PC-3 (cell line): ENCODE data around the gene ARHGEF2. TPM values are rescaled to one million over a fixed set of nuclear protein-coding genes. Genes with fewer than 3 reads are reported as not detected.

Source experiments
- ATAC-seq: fragments of 200-7000 bp; cut with Tn5 transposase; 2 replicates; pipeline ENCODE4 v1.9.1; 2020; ENCODE audit warnings: mild to moderate bottlenecking, moderate library complexity
- BruUV-seq: library from RNA; stranded (reverse); fragments of 400-500 nt; replicated peaks from 2 replicates; lab custom pipeline; 2021; lab: Mats Ljungman, UMichigan
- CTCF ChIA-PET: fragments of 300-600 bp; sonication (Branson Sonifier 250); formaldehyde crosslinking; loops from one replicate; lab custom pipeline; 2022; ENCODE audit warnings: antibody characterized with exemption; lab: Charles Lee
- POLR2A ChIA-PET: fragments of 300-600 bp; sonication (Branson Sonifier 250); formaldehyde crosslinking; loops from one replicate; lab custom pipeline; 2022; ENCODE audit warnings: antibody characterized with exemption; ENCODE audit not compliant: unreplicated experiment; lab: Charles Lee
- DNase-seq: peaks from one replicate; pipeline ENCODE4 v3.0.0-alpha.2; 2015
- H2AFZ ChIP-seq: fragments of 300-600 bp; sonication (generic); 2 replicates; pipeline ENCODE4 v1.6.0; 2016; ENCODE audit warnings: antibody characterized with exemption, low read length
- H3F3A ChIP-seq: fragments of 300-600 bp; sonication (generic); one replicate; pipeline ENCODE4 v1.6.0; 2017; ENCODE audit warnings: antibody characterized with exemption, low read length, control low read depth, mild to moderate bottlenecking; ENCODE audit not compliant: unreplicated experiment
- H3K27ac ChIP-seq: fragments of 300-600 bp; sonication (generic); 2 replicates; pipeline ENCODE4 v1.5.1; 2016; ENCODE audit warnings: mild to moderate bottlenecking, low read length
- H3K27me3 ChIP-seq: fragments of 300-600 bp; sonication (generic); 2 replicates; pipeline ENCODE4 v1.6.1; 2016; ENCODE audit warnings: low read length, mixed read lengths
- H3K36me3 ChIP-seq: fragments of 300-600 bp; sonication (generic); 2 replicates; pipeline ENCODE4 v1.6.1; 2016; ENCODE audit warnings: low read depth, mixed run types, low read length, mixed read lengths
- H3K4me1 ChIP-seq: fragments of 300-600 bp; sonication (generic); 2 replicates; pipeline ENCODE4 v1.5.1; 2016; ENCODE audit warnings: low read length; ENCODE audit not compliant: insufficient read depth
- H3K4me2 ChIP-seq: fragments of 300-600 bp; sonication (generic); 2 replicates; pipeline ENCODE4 v1.6.0; 2016; ENCODE audit warnings: low read length
- H3K4me3 ChIP-seq: fragments of 300-600 bp; sonication (generic); 2 replicates; pipeline ENCODE4 v1.5.1; 2016; ENCODE audit warnings: mild to moderate bottlenecking, low read length, mixed read lengths
- H3K79me2 ChIP-seq: fragments of 300-600 bp; sonication (generic); 2 replicates; pipeline ENCODE4 v1.6.1; 2017; ENCODE audit warnings: low read length, mixed read lengths
- H3K9ac ChIP-seq: fragments of 300-600 bp; sonication (generic); 2 replicates; pipeline ENCODE4 v1.6.0; 2016; ENCODE audit warnings: mild to moderate bottlenecking, low read length
- H3K9me2 ChIP-seq: fragments of 300-600 bp; sonication (generic); replicated peaks from 2 replicates; pipeline ENCODE4 v1.6.1; 2016; ENCODE audit warnings: mixed run types, low read length, mixed read lengths
- H3K9me3 ChIP-seq: fragments of 300-600 bp; sonication (generic); 2 replicates; pipeline ENCODE4 v1.6.1; 2016; ENCODE audit warnings: low read length, mixed read lengths
- H4K20me1 ChIP-seq: fragments of 300-600 bp; sonication (generic); 2 replicates; pipeline ENCODE4 v1.6.1; 2016; ENCODE audit warnings: low read length, mixed read lengths
- EZH2 ChIP-seq: fragments of 300-600 bp; sonication (generic); IDR thresholded peaks from one replicate; pipeline ENCODE4 v1.6.1; 2017; ENCODE audit warnings: antibody characterized with exemption, mild to moderate bottlenecking, low read length; ENCODE audit not compliant: unreplicated experiment
- EZH2phosphoT487 ChIP-seq: fragments of 300-600 bp; sonication (generic); IDR thresholded peaks from 2 replicates; pipeline ENCODE4 v1.6.1; 2018; ENCODE audit warnings: mild to moderate bottlenecking, antibody characterized with exemption, low read length, borderline replicate concordance
- intact Hi-C: fragments of 100-400 bp; cut with micrococcal nuclease; formaldehyde crosslinking; loops from 2 replicates; pipeline ENCODE4 v1.9.0; 2023
- total RNA-seq: library from RNA; depleted of rRNA; stranded (reverse); fragments of >200 nt; gene quantifications from 2 replicates; pipeline ENCODE4 v1.2.3, GENCODE V29; 2014
- TF ChIP-seq, protein P1 (sequence below): fragments of 300-600 bp; sonication (generic); conservative IDR thresholded peaks from 2 replicates; pipeline ENCODE4 v1.5.1; 2017; ENCODE audit warnings: antibody characterized with exemption, low read depth, mild to moderate bottlenecking, low read length

Gene ARHGEF2
- total RNA-seq, 1 experiment from 2014 or later = 65.9 TPM

GRCh38 chr1:155938220-155938627 is 40.1 kb downstream of the ARHGEF2 start:
- Histone ChIP-seq H3K9me2 (no peaks in the 10 kb centered on the region), H3K27me3 (no peaks in the 10 kb centered on the region), H2AFZ (no peak overlapping the region), H3K36me3 (peaks cover 3% of the 10 kb centered on the region), H3K79me2 (peaks cover 16% of the 10 kb centered on the region), H3F3A (peaks cover 4% of the 10 kb centered on the region), H3K4me2 (no peak overlapping the region), H4K20me1 (no peaks in the 10 kb centered on the region), H3K9me3 (no peaks in the 10 kb centered on the region), H3K9ac (no peak overlapping the region), H3K4me1 (peaks cover 24% of the 10 kb centered on the region), H3K27ac (no peak overlapping the region), H3K4me3 (no peak overlapping the region)
- ATAC-seq (peak; percentile 42), DNase-seq (peak; percentile 86)
- no peak for TF ChIP-seq EZH2phosphoT487
- TF ChIP-seq, protein P1, sequence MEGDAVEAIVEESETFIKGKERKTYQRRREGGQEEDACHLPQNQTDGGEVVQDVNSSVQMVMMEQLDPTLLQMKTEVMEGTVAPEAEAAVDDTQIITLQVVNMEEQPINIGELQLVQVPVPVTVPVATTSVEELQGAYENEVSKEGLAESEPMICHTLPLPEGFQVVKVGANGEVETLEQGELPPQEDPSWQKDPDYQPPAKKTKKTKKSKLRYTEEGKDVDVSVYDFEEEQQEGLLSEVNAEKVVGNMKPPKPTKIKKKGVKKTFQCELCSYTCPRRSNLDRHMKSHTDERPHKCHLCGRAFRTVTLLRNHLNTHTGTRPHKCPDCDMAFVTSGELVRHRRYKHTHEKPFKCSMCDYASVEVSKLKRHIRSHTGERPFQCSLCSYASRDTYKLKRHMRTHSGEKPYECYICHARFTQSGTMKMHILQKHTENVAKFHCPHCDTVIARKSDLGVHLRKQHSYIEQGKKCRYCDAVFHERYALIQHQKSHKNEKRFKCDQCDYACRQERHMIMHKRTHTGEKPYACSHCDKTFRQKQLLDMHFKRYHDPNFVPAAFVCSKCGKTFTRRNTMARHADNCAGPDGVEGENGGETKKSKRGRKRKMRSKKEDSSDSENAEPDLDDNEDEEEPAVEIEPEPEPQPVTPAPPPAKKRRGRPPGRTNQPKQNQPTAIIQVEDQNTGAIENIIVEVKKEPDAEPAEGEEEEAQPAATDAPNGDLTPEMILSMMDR = peak; percentile 94
- ChIA-PET CTCF (interaction anchor here (0.5 to 1.4 kb wide), 9 partner anchors 15 to 128 kb away, joined by 3 to 13 read pairs (median 4); no protein-coding TSS in a partner anchor), POLR2A (interaction anchor here (0.6 kb wide), 1 partner anchor 40 kb away, joined by 4 read pairs; the partner anchor contains the start of gene ARHGEF2)
- BruUV-seq = no TSS peak
- intact Hi-C loops = loop anchor here (1.0 kb wide), 4 partner anchors 24 to 128 kb away; partner anchors contain the start of gene SSR2

DNA sequence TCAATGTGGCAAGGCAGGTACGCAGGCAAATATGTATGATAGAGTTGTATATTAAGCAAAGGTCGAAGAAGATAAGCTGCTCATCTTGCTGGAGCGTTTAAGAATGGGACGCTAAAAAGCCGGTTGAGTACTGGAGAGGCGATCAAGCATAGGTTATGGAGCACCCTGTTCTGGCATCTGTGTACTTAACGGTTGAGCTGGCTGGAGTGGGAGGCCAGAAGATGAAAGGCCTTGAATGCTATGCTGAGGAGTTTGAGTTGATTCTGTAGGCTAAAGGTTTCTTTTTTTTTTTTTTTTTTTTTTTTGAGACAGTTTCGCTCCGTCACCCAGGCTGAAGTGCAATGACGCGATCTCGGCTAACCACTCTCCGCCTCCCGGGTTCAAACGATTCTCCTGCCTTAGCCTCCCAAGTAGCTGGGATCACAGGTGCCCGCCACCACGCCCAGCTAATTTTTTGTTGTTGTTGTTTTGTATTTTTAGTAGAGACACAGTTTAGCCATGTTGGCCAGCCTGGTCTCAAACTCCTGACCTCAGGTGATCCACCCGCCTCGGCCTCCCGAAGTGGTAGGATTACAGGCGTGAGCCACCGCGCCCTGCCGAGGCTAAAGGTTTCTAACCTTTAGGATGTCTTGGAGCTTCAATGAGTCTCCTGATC is 43.3 kb downstream of the ARHGEF2 start:
- H3K4me1 ChIP-seq = peaks cover 34% of the 10 kb centered on the region
- H3F3A ChIP-seq = peaks cover 21% of the 10 kb centered on the region
- BruUV-seq = TSS peak; percentile 93
- DNase-seq (no peak), ATAC-seq (no peak)
- no peaks in the 10 kb centered on the region for H3K9me2 ChIP-seq
- TF ChIP-seq EZH2 = no peak
- no peak for TF ChIP-seq EZH2phosphoT487
- TF ChIP-seq, protein P1 = no peak
- ChIA-PET POLR2A (interaction anchor here (1.4 kb wide), 1 partner anchor 48 kb away, joined by 8 read pairs; no protein-coding TSS in a partner anchor), CTCF (interaction anchor here (0.6 to 0.7 kb wide), 2 partner anchors 55 to 148 kb away, joined by 3 to 4 read pairs; no protein-coding TSS in a partner anchor)
- no peaks in the 10 kb centered on the region for H3K27me3 ChIP-seq
- peaks cover 29% of the 10 kb centered on the region for H3K36me3 ChIP-seq
- H3K4me2 ChIP-seq = peak overlapping the region; percentile 88
- H3K27ac ChIP-seq = peak overlapping the region; percentile 79
- H3K79me2 ChIP-seq = peaks cover 48% of the 10 kb centered on the region
- H3K9me3 ChIP-seq = no peaks in the 10 kb centered on the region
- peaks cover 27% of the 10 kb centered on the region for H4K20me1 ChIP-seq
- H3K4me3 ChIP-seq = peak overlapping the region; percentile 80
- intact Hi-C loops = loop anchor here (1.0 to 5.0 kb wide), 3 partner anchors 78 to 188 kb away; partner anchors contain the start of genes GON4L, LAMTOR2 and SYT11
- H2AFZ ChIP-seq = peak overlapping the region; percentile 79
- H3K9ac ChIP-seq = peak overlapping the region; percentile 97
